22Rv1 (cell line): ENCODE data around the gene FIGNL2.

Source experiments
- ZFX ChIP-seq: fragments of 450-650 bp; IDR thresholded peaks from 2 replicates; pipeline ENCODE4 v1.6.1; 2017; ENCODE audit warnings: antibody characterized with exemption, borderline replicate concordance
- TF ChIP-seq, protein P1 (sequence below): fragments of 450-650 bp; IDR thresholded peaks from 2 replicates; pipeline ENCODE4 v1.5.1; 2017; ENCODE audit warnings: mild to moderate bottlenecking

DNA sequence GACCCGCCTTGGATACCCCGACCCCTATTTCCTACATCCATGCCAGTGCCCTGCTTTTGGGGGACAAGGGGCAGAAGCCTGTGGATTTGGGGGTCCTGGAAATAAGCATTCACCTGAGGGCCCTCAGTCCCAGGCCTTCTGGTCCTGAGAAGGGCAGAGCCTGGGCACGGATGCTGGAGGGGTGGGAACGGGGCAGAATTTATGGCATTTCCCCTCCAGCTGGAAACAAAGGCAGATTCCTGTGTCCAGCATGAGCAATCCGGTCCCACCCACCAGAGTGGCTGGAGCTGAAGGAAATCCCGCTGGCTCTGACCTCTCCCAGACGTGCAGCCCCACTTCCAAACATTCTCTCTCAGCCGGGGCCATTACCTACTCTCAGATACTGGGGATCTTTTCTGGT is 48.7 kb upstream of the FIGNL2 start:
- TF ChIP-seq, protein P1, sequence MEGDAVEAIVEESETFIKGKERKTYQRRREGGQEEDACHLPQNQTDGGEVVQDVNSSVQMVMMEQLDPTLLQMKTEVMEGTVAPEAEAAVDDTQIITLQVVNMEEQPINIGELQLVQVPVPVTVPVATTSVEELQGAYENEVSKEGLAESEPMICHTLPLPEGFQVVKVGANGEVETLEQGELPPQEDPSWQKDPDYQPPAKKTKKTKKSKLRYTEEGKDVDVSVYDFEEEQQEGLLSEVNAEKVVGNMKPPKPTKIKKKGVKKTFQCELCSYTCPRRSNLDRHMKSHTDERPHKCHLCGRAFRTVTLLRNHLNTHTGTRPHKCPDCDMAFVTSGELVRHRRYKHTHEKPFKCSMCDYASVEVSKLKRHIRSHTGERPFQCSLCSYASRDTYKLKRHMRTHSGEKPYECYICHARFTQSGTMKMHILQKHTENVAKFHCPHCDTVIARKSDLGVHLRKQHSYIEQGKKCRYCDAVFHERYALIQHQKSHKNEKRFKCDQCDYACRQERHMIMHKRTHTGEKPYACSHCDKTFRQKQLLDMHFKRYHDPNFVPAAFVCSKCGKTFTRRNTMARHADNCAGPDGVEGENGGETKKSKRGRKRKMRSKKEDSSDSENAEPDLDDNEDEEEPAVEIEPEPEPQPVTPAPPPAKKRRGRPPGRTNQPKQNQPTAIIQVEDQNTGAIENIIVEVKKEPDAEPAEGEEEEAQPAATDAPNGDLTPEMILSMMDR: no peak
- no peak for TF ChIP-seq ZFX
